B cell (primary cell): ENCODE measurements around the gene PSD.

Experiments used
- CTCF ChIP-seq: fragments of 200-600 bp; IDR thresholded peaks from one replicate; pipeline ENCODE4 v1.8.0; 2022; ENCODE audit warnings: antibody characterized with exemption, mild to moderate bottlenecking
- EZH2 ChIP-seq: IDR thresholded peaks from 2 replicates; pipeline ENCODE4 v1.6.1; 2012; ENCODE audit warnings: borderline replicate concordance, low read depth, mild to moderate bottlenecking, moderate library complexity, low read length; ENCODE audit not compliant: insufficient read depth, poor library complexity, severe bottlenecking

GRCh38 chr10:102438374-102438773 lies 19.8 kb upstream of the PSD start:
- TF ChIP-seq CTCF: no peak
- no peak for TF ChIP-seq EZH2
